Measurements from ENCODE around the gene SEZ6L. TPM values are rescaled to one million over a fixed set of nuclear protein-coding genes. Genes with fewer than 3 reads are reported as not detected.

SEZ6L gene
- total and polyA plus RNA-seq, 8 donors = 0.08 to 0.82 (median 0.58) TPM

DNA sequence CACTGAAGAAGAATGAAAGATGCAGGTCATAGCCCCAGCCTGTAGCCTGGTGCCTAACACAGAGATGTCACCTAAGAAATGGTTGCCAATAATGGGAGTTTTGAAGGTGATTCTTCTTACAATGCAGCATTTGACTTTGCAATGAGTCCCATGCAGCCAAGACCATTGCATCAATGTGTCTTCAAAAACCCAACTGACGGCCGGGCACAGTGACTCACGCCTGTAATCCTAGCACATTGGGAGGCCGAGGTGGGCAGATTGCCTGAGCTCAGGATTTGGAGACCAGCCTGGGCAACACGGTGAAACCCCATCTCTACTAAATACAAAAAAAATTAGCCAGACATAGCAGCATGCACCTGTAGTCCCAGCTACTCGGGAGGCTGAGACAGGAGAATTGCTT lies 170.5 kb downstream of the SEZ6L start:
- Histone ChIP-seq H3K4me1 (no peaks in the 10 kb centered on the region), H3K36me3 (no peaks in the 10 kb centered on the region), H3K27me3 (peaks cover 0 to 52% of the 10 kb centered on the region in 2 donors), H3K9me3 (no peaks in the 10 kb centered on the region), H3K27ac (no peak overlapping the region), H3K4me3 (no peak overlapping the region)
- intact Hi-C loops (cut with DNase I) = no loop called here
- TF ChIP-seq, protein P1, sequence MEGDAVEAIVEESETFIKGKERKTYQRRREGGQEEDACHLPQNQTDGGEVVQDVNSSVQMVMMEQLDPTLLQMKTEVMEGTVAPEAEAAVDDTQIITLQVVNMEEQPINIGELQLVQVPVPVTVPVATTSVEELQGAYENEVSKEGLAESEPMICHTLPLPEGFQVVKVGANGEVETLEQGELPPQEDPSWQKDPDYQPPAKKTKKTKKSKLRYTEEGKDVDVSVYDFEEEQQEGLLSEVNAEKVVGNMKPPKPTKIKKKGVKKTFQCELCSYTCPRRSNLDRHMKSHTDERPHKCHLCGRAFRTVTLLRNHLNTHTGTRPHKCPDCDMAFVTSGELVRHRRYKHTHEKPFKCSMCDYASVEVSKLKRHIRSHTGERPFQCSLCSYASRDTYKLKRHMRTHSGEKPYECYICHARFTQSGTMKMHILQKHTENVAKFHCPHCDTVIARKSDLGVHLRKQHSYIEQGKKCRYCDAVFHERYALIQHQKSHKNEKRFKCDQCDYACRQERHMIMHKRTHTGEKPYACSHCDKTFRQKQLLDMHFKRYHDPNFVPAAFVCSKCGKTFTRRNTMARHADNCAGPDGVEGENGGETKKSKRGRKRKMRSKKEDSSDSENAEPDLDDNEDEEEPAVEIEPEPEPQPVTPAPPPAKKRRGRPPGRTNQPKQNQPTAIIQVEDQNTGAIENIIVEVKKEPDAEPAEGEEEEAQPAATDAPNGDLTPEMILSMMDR (IDR thresholded peaks at IDR 0.05) = no peak
- no peak for ATAC-seq
- DNase-seq = no peak

DNA sequence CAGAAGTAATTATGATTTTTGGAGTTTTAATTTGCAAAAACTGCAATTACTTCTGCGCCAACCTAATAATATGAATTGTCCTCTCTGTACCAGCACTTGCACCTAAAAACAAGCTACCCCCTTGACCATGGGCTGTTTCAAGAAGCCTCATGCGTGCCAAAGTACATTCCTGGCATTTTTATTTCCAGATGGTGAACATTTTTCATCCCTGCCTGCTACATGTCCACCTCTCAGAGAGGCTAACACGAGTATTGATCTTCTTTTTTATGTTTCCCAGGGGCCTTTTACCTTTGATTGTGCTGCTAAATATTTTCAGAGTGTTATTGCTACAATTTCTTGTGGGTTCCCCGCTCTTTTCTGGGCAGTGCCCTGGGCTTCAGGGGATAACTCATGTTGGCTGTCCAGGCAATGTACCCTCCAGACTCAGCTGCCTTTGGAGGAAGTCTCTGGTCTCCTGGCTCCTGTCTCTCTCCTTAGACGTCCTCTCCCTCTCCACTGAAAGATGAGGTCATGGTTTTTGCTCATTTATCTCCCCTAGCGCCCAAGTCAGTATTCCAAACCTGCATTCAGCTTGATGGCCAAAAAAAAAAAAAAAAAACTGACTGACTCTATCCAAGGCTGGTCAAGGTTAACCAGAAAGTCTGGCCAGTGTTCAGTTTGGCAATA lies 173.6 kb downstream of the SEZ6L start:
- no peak overlapping the region for H3K4me3 ChIP-seq
- no peak for ATAC-seq

DNA sequence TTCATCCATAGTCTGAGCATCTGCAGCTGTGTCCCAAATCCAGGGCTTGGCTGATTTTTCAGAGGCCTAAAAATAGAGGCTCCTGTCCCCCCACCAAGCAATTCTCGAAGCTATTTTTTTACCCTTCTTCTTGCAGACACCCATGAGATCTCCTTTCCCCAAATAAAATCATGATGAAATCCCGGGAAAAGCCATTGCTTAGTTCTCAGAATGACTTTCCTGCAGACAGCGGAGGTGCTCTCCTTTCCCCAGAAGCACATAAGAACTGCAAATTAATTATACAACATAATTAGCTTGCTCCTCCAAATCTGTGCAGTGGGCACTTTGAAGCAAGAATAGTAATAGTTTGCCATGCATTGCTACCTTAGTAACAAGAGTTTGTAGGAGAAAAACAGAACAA lies 176.2 kb downstream of the SEZ6L start:
- Histone ChIP-seq H3K27me3 (peaks cover 0 to 23% of the 10 kb centered on the region in 2 donors), H3K4me1 (no peaks in the 10 kb centered on the region), H3K36me3 (no peaks in the 10 kb centered on the region), H3K4me3 (no peak overlapping the region), H3K27ac (no peak overlapping the region), H3K9me3 (no peaks in the 10 kb centered on the region)
- no peak for DNase-seq
- intact Hi-C loops (cut with DNase I) = no loop called here
- TF ChIP-seq, protein P1 (IDR thresholded peaks at IDR 0.05) = no peak
- ATAC-seq = no peak

More for the DNA sequence above, 173.6 kb downstream of the SEZ6L start:
- Histone ChIP-seq H3K27ac (no peak overlapping the region), H3K36me3 (no peaks in the 10 kb centered on the region), H3K27me3 (peaks cover 0 to 45% of the 10 kb centered on the region in 2 donors), H3K9me3 (no peaks in the 10 kb centered on the region), H3K4me1 (no peaks in the 10 kb centered on the region)
- intact Hi-C loops (cut with DNase I) = no loop called here
- TF ChIP-seq, protein P1 (IDR thresholded peaks at IDR 0.05) = no peak
- no peak for DNase-seq

DNA sequence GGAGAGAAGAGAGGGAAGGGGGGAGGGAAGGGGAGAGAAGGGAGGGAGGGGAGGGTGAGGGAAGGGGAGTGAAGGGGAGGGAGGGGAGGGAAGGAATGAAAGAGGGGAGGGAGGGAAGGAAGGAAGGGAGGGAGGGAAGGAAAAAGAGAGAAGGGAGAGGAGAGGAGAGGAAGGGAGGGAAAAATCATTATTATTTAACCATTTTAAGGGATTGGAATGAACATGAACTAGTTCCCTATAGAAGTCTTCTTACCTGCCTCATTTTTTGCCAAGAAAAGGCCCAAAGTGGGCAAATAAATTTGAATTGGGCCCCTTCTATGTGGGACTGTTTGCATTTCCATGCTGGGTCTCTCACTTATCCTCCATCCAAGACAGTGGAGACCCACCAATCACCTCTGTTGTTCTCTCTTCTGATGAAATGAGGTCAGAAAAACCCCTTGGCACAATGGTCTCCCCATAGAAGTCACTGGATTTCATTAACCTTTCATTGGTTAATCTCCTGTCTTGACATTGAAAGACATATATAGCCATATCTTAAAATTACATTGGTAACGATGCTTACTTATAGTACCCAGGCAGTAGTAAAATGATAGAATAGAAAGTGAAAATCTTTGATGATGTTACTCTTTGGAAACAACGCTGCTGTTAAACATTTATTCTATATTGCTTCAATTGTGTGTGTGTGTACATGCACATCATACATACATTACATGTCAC lies 179.7 kb downstream of the SEZ6L start:
- no peak for DNase-seq
- Histone ChIP-seq H3K27ac (no peak overlapping the region), H3K4me1 (no peaks in the 10 kb centered on the region), H3K4me3 (no peak overlapping the region), H3K27me3 (peaks cover 0 to 14% of the 10 kb centered on the region in 2 donors), H3K36me3 (no peaks in the 10 kb centered on the region), H3K9me3 (no peaks in the 10 kb centered on the region)
- TF ChIP-seq, protein P1 (IDR thresholded peaks at IDR 0.05) = no peak
- no peak for ATAC-seq
- intact Hi-C loops (cut with DNase I) = no loop called here

DNA sequence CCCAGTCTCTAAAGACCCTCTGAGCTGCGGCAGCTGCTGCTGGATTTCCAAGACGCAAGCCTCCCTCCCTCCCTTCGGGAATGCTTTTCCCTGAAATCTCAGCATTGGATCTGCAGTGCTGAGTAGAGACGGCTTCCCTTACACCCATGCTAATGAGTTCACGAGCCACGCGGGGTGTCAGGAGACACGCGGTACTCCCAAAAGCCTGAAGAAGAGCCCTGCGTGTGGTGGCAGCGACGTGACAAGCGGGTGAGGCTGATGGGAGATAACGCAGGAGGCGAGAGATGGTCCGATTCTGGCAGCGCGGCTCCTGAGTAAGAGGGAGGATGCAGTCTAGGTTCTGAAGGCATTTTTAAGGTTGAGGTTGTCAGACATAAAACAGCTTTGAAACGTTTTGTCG lies 185.4 kb downstream of the SEZ6L start:
- Histone ChIP-seq H3K9me3 (no peaks in the 10 kb centered on the region), H3K27ac (no peak overlapping the region), H3K36me3 (no peaks in the 10 kb centered on the region), H3K4me1 (no peaks in the 10 kb centered on the region), H3K4me3 (no peak overlapping the region), H3K27me3 (peaks cover 0 to 49% of the 10 kb centered on the region in 2 donors)
- TF ChIP-seq, protein P1 (IDR thresholded peaks at IDR 0.05) = no peak
- DNase-seq = no peak
- ATAC-seq = no peak
- intact Hi-C loops (cut with DNase I) = no loop called here
